Heart left ventricle (tissue), 16 donors: ENCODE measurements around the gene SEPTIN7. TPM values are rescaled to one million over a fixed set of nuclear protein-coding genes. Genes with fewer than 3 reads are reported as not detected.

Experiments used
- ATAC-seq, 4 donors: fragments of 200-7000 bp; cut with Tn5 transposase; one replicate each; pipeline ENCODE4 v1.9.1; 2020 to 2022; ENCODE audit warnings: moderate library complexity in 4 of 4, mild to moderate bottlenecking in 3 of 4, moderate number of reproducible peaks in 1 of 4
- DNase-seq, 5 donors: peaks; one replicate each; pipeline ENCODE4 v3.0.0-alpha.2; 2020
- H3K27ac ChIP-seq, 12 donors: fragments of 200-600 bp; sonication (generic) in 4 of 12; one replicate each; pipeline versions ENCODE4 v1.5.0 to v1.8.0; 2016 to 2022; ENCODE audit warnings: mild to moderate bottlenecking in 2 of 12
- H3K27me3 ChIP-seq, 9 donors: fragments of 200-600 bp; sonication (generic) in 2 of 9; one replicate each; pipeline versions ENCODE4 v1.5.1 to v1.8.0; 2016 to 2022; ENCODE audit warnings: mild to moderate bottlenecking in 3 of 9
- H3K36me3 ChIP-seq, 9 donors: fragments of 200-600 bp; sonication (generic) in 2 of 9; one replicate each; pipeline versions ENCODE4 v1.5.0 to v1.8.0; 2018 to 2022; ENCODE audit warnings: mild to moderate bottlenecking in 2 of 9
- H3K4me1 ChIP-seq, 12 donors: fragments of 200-600 bp; sonication (generic) in 4 of 12; one replicate each; pipeline versions ENCODE4 v1.5.0 to v1.8.0; 2016 to 2022; ENCODE audit warnings: mild to moderate bottlenecking in 3 of 12
- H3K4me3 ChIP-seq, 12 donors: fragments of 200-600 bp; sonication (generic) in 4 of 12; one replicate each; pipeline versions ENCODE4 v1.5.0 to v1.8.0; 2017 to 2022; ENCODE audit warnings: mild to moderate bottlenecking in 9 of 12, moderate library complexity in 4 of 12
- H3K9me3 ChIP-seq, 12 donors: fragments of 200-600 bp; sonication (generic) in 4 of 12; one replicate each; pipeline versions ENCODE4 v1.5.0 to v1.8.0; 2016 to 2022; ENCODE audit warnings: mild to moderate bottlenecking in 1 of 12
- CTCF ChIP-seq, 12 donors: fragments of 200-600 bp; sonication (generic) in 4 of 12; IDR thresholded peaks; one replicate each; pipeline versions ENCODE4 v1.5.0 to v1.8.0; 2018 to 2022; ENCODE audit warnings: antibody characterized with exemption in 12 of 12, mild to moderate bottlenecking in 5 of 12
- POLR2A ChIP-seq, 2 donors: fragments of 450-650 bp; IDR thresholded peaks; one replicate each; pipeline ENCODE4 v1.6.1; 2017; ENCODE audit warnings: antibody characterized with exemption in 2 of 2, mild to moderate bottlenecking in 2 of 2, moderate library complexity in 2 of 2
- WGBS, 4 donors: extraction: QIAGEN DNeasy Blood & Tissue Kit in 2 of 4; methylation state at CpG; one replicate each; pipeline versions ENCODE4 v1.1.5 to v1.1.7; 2013 to 2018; 5-methylcytosine and 5-hydroxymethylcytosine counted together
- intact Hi-C, 10 donors: fragments of 100-400 bp; cut with DNase I; formaldehyde crosslinking; loops; one replicate each; pipeline versions ENCODE4 v1.11.1 to v1.14.2; 2022
- polyA plus RNA-seq, 2 donors: library from polyadenylated mRNA; stranded (reverse); fragments of 200-250 nt; gene quantifications; one replicate each; pipeline ENCODE4 v1.2.3, GENCODE V29; 2013
- total RNA-seq, 9 donors: library from RNA; depleted of rRNA in 2 of 9; stranded (reverse); fragments of >200 nt in 2 of 9; fragmentation: NEBNext Ultra II Directional in 3 of 9; extraction: Animal tissue kit (Norgen Biotek cat#: 25700) in 3 of 9; gene quantifications; one replicate each; pipeline versions ENCODE4 v1.1.0 to v1.2.4, GENCODE V29; 2016 to 2023
- donor health status: ischemic (EF 13 %, LVEDD 7.1; RV severe dilation, severe dysfunction).
- donor health status: healthy with polysubstance abuse.
- donor health status: DM: no; HTN: yes; CAD: no.
- donor health status: DM: no; HTN: no; CAD: no.
- donor health status: ischemic (EF 25% LVEDD 6.9; RV normal size, moderate dysfunction).
- donor health status: ischemic (EF 25% LVEDD 5.7; RV mildly dilated, moderate dysfunction).
- donor health status: healthy.
- donor health status: DM: yes; HTN: yes; CAD: no.
- donor health status: ischemic (EF 35%, LVEDD 5.7; RV mildly dilated, moderate dysfunction).
- donor health status: nonischemic (EF 11% LVEDD 7.7; RV severe dilation, severe dysfunction).
- donor health status: DM: yes; HTN: yes; CAD: no.
- donor health status: PGD.
- donor health status: ischemic (EF 29% LVEDD 5.4; RV normal size, mild dysfunction).
- donor health status: nonischemic (EF 23%, LVEDD 6.1; RV moderate dilation, normal function).

The SEPTIN7 gene
- total and polyA plus RNA-seq, 11 donors = 119 to 232 (median 200) TPM

GRCh38 chr7:35825974-35826373 lies 25.1 kb downstream of the SEPTIN7 start:
- Histone ChIP-seq H3K4me3 (no peak overlapping the region), H3K27me3 (no peaks in the 10 kb centered on the region), H3K9me3 (peaks cover 0 to 12% (median 0%) of the 10 kb centered on the region in 12 donors), H3K27ac (no peak overlapping the region), H3K4me1 (peaks cover 5 to 84% (median 68%) of the 10 kb centered on the region in 12 donors), H3K36me3 (no peaks in the 10 kb centered on the region)
- intact Hi-C loops = loop anchor here in 2 of 10 donors (2.0 to 10.0 kb wide), 2 partner anchors 49 to 59 kb away; no protein-coding TSS in a partner anchor
- WGBS, 4 donors = 78 to 88% (median 81%) methylated on average over 1 of the region's 1 CpG
- no peak for TF ChIP-seq POLR2A (IDR thresholded peaks at IDR 0.05)
- no peak for TF ChIP-seq CTCF (IDR thresholded peaks at IDR 0.05)
- ATAC-seq = no peak
- DNase-seq = no peak

- intact Hi-C loops = loop anchor here in 1 of 10 donors (10.0 kb wide), 1 partner anchor 48 kb away; no protein-coding TSS in a partner anchor
- peaks cover 0 to 4% (median 0%) of the 10 kb centered on the region in 12 donors for H3K9me3 ChIP-seq
- peaks cover 5 to 92% (median 76%) of the 10 kb centered on the region in 12 donors for H3K4me1 ChIP-seq
- WGBS, 4 donors = 69 to 76% (median 72%) methylated on average over 4 of the region's 4 CpGs
- no peak overlapping the region for H3K4me3 ChIP-seq
- no peaks in the 10 kb centered on the region for H3K36me3 ChIP-seq
- H3K27me3 ChIP-seq = no peaks in the 10 kb centered on the region
- ATAC-seq = no peak
- no peak for DNase-seq
- TF ChIP-seq CTCF (IDR thresholded peaks at IDR 0.05) (no peak), POLR2A (IDR thresholded peaks at IDR 0.05) (no peak)
- H3K27ac ChIP-seq = peak overlapping the region in 1 of 12 donors; percentile 0
Observed at GRCh38 chr7:35826751-35827150, 25.9 kb downstream of the SEPTIN7 start.

GRCh38 chr7:35828817-35829216 lies 28.0 kb downstream of the SEPTIN7 start:
- whole genome bisulfite sequencing, 4 donors = 28 to 52% (median 45%) methylated on average over 6 of the region's 6 CpGs
- TF ChIP-seq CTCF (IDR thresholded peaks at IDR 0.05) (no peak), POLR2A (IDR thresholded peaks at IDR 0.05) (no peak)

GRCh38 chr7:35831208-35831607 lies 30.4 kb downstream of the SEPTIN7 start:
- peaks cover 0 to 38% (median 30%) of the 10 kb centered on the region in 9 donors for H3K36me3 ChIP-seq
- peaks cover 0 to 80% (median 52%) of the 10 kb centered on the region in 12 donors for H3K4me1 ChIP-seq
- H3K27ac ChIP-seq = peak overlapping the region in 2 of 12 donors; percentile 1 to 11
- H3K4me3 ChIP-seq = no peak overlapping the region
- no peak for TF ChIP-seq POLR2A (IDR thresholded peaks at IDR 0.05)
- no peak for TF ChIP-seq CTCF (IDR thresholded peaks at IDR 0.05)
- H3K27me3 ChIP-seq = no peaks in the 10 kb centered on the region
- intact Hi-C loops = no loop called here
- ATAC-seq (peak in 1 of 4 donors; percentile 47), DNase-seq (no peak)
- H3K9me3 ChIP-seq = no peaks in the 10 kb centered on the region

More at GRCh38 chr7:35828817-35829216, 28.0 kb downstream of the SEPTIN7 start:
- H3K27ac ChIP-seq = no peak overlapping the region
- H3K9me3 ChIP-seq = no peaks in the 10 kb centered on the region
- peaks cover 5 to 97% (median 75%) of the 10 kb centered on the region in 12 donors for H3K4me1 ChIP-seq
- no peak for DNase-seq
- peak in 3 of 4 donors; percentile 67 to 70 (median 69) for ATAC-seq
- no peaks in the 10 kb centered on the region for H3K27me3 ChIP-seq
- H3K36me3 ChIP-seq = peaks cover 0 to 20% (median 12%) of the 10 kb centered on the region in 9 donors
- intact Hi-C loops = loop anchor here in 1 of 10 donors (10.0 kb wide), 1 partner anchor 46 kb away; no protein-coding TSS in a partner anchor
- H3K4me3 ChIP-seq = no peak overlapping the region
